Activated T-cell treated with anti-CD3 and anti-CD28 coated beads, Interleukin-2, amount 50 U/mL, for 24 hours (primary cell): ENCODE data around the gene CEP85.
"Not testable (repeated sequence)": the region's sequence is repeated elsewhere in the genome, so short reads cannot be mapped to it uniquely, and the experiment has no call there.

ENCODE experiments used
- DNase-seq: peaks from one replicate; pipeline ENCODE4 v3.0.0-alpha.2; 2020
- H3K27ac Mint-ChIP-seq: 2 replicates; pipeline ENCODE4 v1.8.0; 2020; ENCODE audit warnings: mild to moderate bottlenecking, mixed read lengths
- H3K27me3 Mint-ChIP-seq: 2 replicates; pipeline ENCODE4 v1.8.0; 2020; ENCODE audit warnings: mixed read lengths
- H3K36me3 Mint-ChIP-seq: 2 replicates; pipeline ENCODE4 v1.8.0; 2020; ENCODE audit warnings: low read depth, mixed read lengths
- H3K4me1 Mint-ChIP-seq: 2 replicates; pipeline ENCODE4 v1.8.0; 2020; ENCODE audit warnings: low read depth, mixed read lengths
- H3K4me3 Mint-ChIP-seq: 2 replicates; pipeline ENCODE4 v1.8.0; 2020; ENCODE audit warnings: mild to moderate bottlenecking, moderate library complexity, mixed read lengths
- H3K9me3 Mint-ChIP-seq: 2 replicates; pipeline ENCODE4 v1.8.0; 2020; ENCODE audit warnings: mixed read lengths

Gene CEP85

GRCh38 chr1:26212726-26213125, 21.3 kb upstream of the CEP85 start:
- Mint-ChIP-seq H3K4me1 (no peaks in the 10 kb centered on the region), H3K4me3 (no peak overlapping the region), H3K9me3 (no peaks in the 10 kb centered on the region), H3K27me3 (no peaks in the 10 kb centered on the region), H3K36me3 (no peaks in the 10 kb centered on the region), H3K27ac (no peak overlapping the region)
- DNase-seq = no peak

- Mint-ChIP-seq H3K4me3 (no peak overlapping the region), H3K9me3 (no peaks in the 10 kb centered on the region), H3K27me3 (no peaks in the 10 kb centered on the region), H3K36me3 (no peaks in the 10 kb centered on the region), H3K4me1 (no peaks in the 10 kb centered on the region), H3K27ac (no peak overlapping the region)
- DNase-seq = no peak
Measured at GRCh38 chr1:26213335-26213905, 20.6 kb upstream of the CEP85 start.

GRCh38 chr1:26215246-26215645, 18.8 kb upstream of the CEP85 start:
- DNase-seq = no peak

GRCh38 chr1:26218906-26219494, 15.0 kb upstream of the CEP85 start:
- no peaks in the 10 kb centered on the region for H3K27me3 Mint-ChIP-seq
- no peak for DNase-seq
- no peak overlapping the region for H3K4me3 Mint-ChIP-seq
- no peak overlapping the region for H3K27ac Mint-ChIP-seq
- H3K4me1 Mint-ChIP-seq = no peaks in the 10 kb centered on the region
- no peaks in the 10 kb centered on the region for H3K36me3 Mint-ChIP-seq
- H3K9me3 Mint-ChIP-seq = no peaks in the 10 kb centered on the region

More at GRCh38 chr1:26215246-26215645, 18.8 kb upstream of the CEP85 start:
- H3K27me3 Mint-ChIP-seq = no peaks in the 10 kb centered on the region
- no peaks in the 10 kb centered on the region for H3K36me3 Mint-ChIP-seq
- no peak overlapping the region for H3K27ac Mint-ChIP-seq
- H3K4me3 Mint-ChIP-seq = no peak overlapping the region
- H3K9me3 Mint-ChIP-seq = no peaks in the 10 kb centered on the region
- H3K4me1 Mint-ChIP-seq = no peaks in the 10 kb centered on the region

- Mint-ChIP-seq H3K4me1 (peaks cover 6% of the 10 kb centered on the region), H3K27me3 (peaks cover 11% of the 10 kb centered on the region), H3K27ac (no peak overlapping the region), H3K9me3 (no peaks in the 10 kb centered on the region), H3K36me3 (no peaks in the 10 kb centered on the region), H3K4me3 (no peak overlapping the region)
- no peak for DNase-seq
Measured at GRCh38 chr1:26220199-26220912, 13.6 kb upstream of the CEP85 start.

- Mint-ChIP-seq H3K4me3 (no peak overlapping the region), H3K27me3 (peaks cover 19% of the 10 kb centered on the region), H3K4me1 (peaks cover 13% of the 10 kb centered on the region), H3K27ac (no peak overlapping the region), H3K36me3 (no peaks in the 10 kb centered on the region), H3K9me3 (no peaks in the 10 kb centered on the region)
- DNase-seq = no peak
Measured at GRCh38 chr1:26221094-26221493, 12.9 kb upstream of the CEP85 start.

GRCh38 chr1:26224606-26225005, 9.4 kb upstream of the CEP85 start:
- Mint-ChIP-seq H3K27me3 (peaks cover 38% of the 10 kb centered on the region), H3K36me3 (no peaks in the 10 kb centered on the region), H3K4me3 (no peak overlapping the region), H3K4me1 (peaks cover 15% of the 10 kb centered on the region), H3K27ac (no peak overlapping the region), H3K9me3 (no peaks in the 10 kb centered on the region)
- no peak for DNase-seq

GRCh38 chr1:26225033-26225831, 8.8 kb upstream of the CEP85 start:
- H3K4me1 Mint-ChIP-seq = peaks cover 15% of the 10 kb centered on the region
- H3K27me3 Mint-ChIP-seq = peaks cover 38% of the 10 kb centered on the region
- H3K36me3 Mint-ChIP-seq = no peaks in the 10 kb centered on the region
- no peaks in the 10 kb centered on the region for H3K9me3 Mint-ChIP-seq
- no peak overlapping the region for H3K27ac Mint-ChIP-seq
- peak overlapping the region; percentile 58 for H3K4me3 Mint-ChIP-seq
- peak; percentile 66 for DNase-seq

GRCh38 chr1:26230682-26231081, 3.3 kb upstream of the CEP85 start:
- not testable (repeated sequence) for DNase-seq, H3K9me3 Mint-ChIP-seq, H3K4me3 Mint-ChIP-seq, H3K27ac Mint-ChIP-seq
- H3K27me3 Mint-ChIP-seq = peaks cover 23% of the 10 kb centered on the region
- H3K4me1 Mint-ChIP-seq = peaks cover 17% of the 10 kb centered on the region
- H3K36me3 Mint-ChIP-seq = peaks cover 13% of the 10 kb centered on the region

GRCh38 chr1:26234644-26235370, 807 bp downstream of the CEP85 start:
- peaks cover 41% of the 10 kb centered on the region for H3K4me1 Mint-ChIP-seq
- no peak for DNase-seq
- H3K4me3 Mint-ChIP-seq = peak overlapping the region; percentile 96

GRCh38 chr1:26237230-26237966, 3.4 kb downstream of the CEP85 start:
- no peak for DNase-seq
- Mint-ChIP-seq H3K27ac (peak overlapping the region; percentile 60), H3K27me3 (no peaks in the 10 kb centered on the region), H3K4me3 (peak overlapping the region; percentile 15), H3K9me3 (no peaks in the 10 kb centered on the region), H3K36me3 (peaks cover 65% of the 10 kb centered on the region), H3K4me1 (peaks cover 42% of the 10 kb centered on the region)

More at GRCh38 chr1:26234644-26235370, 807 bp downstream of the CEP85 start:
- peak overlapping the region; percentile 89 for H3K27ac Mint-ChIP-seq
- H3K27me3 Mint-ChIP-seq = no peaks in the 10 kb centered on the region
- H3K9me3 Mint-ChIP-seq = no peaks in the 10 kb centered on the region
- H3K36me3 Mint-ChIP-seq = peaks cover 45% of the 10 kb centered on the region

- H3K4me3 Mint-ChIP-seq = no peak overlapping the region
- peaks cover 80% of the 10 kb centered on the region for H3K36me3 Mint-ChIP-seq
- H3K4me1 Mint-ChIP-seq = peaks cover 35% of the 10 kb centered on the region
- no peak for DNase-seq
- no peak overlapping the region for H3K27ac Mint-ChIP-seq
- H3K27me3 Mint-ChIP-seq = no peaks in the 10 kb centered on the region
- no peaks in the 10 kb centered on the region for H3K9me3 Mint-ChIP-seq
Measured at GRCh38 chr1:26239936-26240335, 5.9 kb downstream of the CEP85 start.

GRCh38 chr1:26252718-26253117, 18.7 kb downstream of the CEP85 start:
- H3K27ac Mint-ChIP-seq = no peak overlapping the region
- peaks cover 78% of the 10 kb centered on the region for H3K36me3 Mint-ChIP-seq

More at GRCh38 chr1:26252718-26253117, 18.7 kb downstream of the CEP85 start:
- no peaks in the 10 kb centered on the region for H3K9me3 Mint-ChIP-seq
- no peak overlapping the region for H3K4me3 Mint-ChIP-seq
- peaks cover 8% of the 10 kb centered on the region for H3K4me1 Mint-ChIP-seq
- H3K27me3 Mint-ChIP-seq = no peaks in the 10 kb centered on the region
- DNase-seq = no peak
